Right lobe of liver (tissue), 4 donors: Measurements from ENCODE around the gene TIMMDC1.
A peak's percentile ranks its signal among the peaks of the same experiment; 100 is the strongest.

Source experiments
- POLR2A ChIP-seq: fragments of 450-650 bp; IDR thresholded peaks from one replicate; pipeline ENCODE4 v1.6.1; 2017; ENCODE audit warnings: antibody characterized with exemption, mild to moderate bottlenecking
- TF ChIP-seq, protein P1 (sequence below), 4 donors: fragments of 200-600 bp in 3 of 4; fragments of 450-650 bp in 1 of 4; IDR thresholded peaks; one replicate each; pipeline versions ENCODE4 v1.5.1 to v1.8.0; 2016 to 2022; ENCODE audit warnings: antibody characterized with exemption in 4 of 4, mild to moderate bottlenecking in 2 of 4
- donor health status: DM: no; HTN: no; CAD: no.
- donor health status: DM: no; HTN: no; CAD: no.
- donor health status: DM: no; HTN: yes; CAD: no.

DNA sequence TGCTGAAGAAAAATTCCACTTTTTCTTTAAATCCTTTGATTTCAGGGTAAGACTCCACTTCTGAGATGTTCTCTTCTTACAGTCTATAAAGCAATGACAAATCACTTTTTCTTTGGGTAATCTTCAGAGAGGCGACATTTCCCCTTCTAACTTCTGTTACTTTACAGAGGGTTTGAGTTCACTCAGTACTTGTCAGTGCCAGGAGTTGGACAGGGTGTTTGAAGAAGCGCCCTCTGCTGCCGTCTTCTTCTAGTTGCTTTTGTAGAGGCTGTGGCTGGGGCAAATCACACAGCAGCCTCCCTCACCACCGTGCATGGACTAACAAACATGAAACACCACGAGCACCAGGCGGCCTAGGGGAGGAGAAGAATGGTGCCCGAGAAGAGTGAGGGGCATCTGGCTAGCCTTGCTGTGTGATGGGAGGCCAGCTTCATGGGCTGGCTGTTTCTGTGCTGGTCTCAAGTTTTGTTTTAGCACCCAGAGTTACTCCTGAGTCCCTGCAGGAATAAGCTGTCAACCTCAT is 61.2 kb downstream of the TIMMDC1 start, which contains the start of gene CD80:
- TF ChIP-seq, protein P1, sequence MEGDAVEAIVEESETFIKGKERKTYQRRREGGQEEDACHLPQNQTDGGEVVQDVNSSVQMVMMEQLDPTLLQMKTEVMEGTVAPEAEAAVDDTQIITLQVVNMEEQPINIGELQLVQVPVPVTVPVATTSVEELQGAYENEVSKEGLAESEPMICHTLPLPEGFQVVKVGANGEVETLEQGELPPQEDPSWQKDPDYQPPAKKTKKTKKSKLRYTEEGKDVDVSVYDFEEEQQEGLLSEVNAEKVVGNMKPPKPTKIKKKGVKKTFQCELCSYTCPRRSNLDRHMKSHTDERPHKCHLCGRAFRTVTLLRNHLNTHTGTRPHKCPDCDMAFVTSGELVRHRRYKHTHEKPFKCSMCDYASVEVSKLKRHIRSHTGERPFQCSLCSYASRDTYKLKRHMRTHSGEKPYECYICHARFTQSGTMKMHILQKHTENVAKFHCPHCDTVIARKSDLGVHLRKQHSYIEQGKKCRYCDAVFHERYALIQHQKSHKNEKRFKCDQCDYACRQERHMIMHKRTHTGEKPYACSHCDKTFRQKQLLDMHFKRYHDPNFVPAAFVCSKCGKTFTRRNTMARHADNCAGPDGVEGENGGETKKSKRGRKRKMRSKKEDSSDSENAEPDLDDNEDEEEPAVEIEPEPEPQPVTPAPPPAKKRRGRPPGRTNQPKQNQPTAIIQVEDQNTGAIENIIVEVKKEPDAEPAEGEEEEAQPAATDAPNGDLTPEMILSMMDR (IDR thresholded peaks at IDR 0.05) = peak; percentile 33 to 52 (median 48)
- peak; percentile 11 for TF ChIP-seq POLR2A
